Endothelial cell of umbilical vein (primary cell): Measurements from ENCODE around the gene TAAR8. TPM values are rescaled to one million over a fixed set of nuclear protein-coding genes. Genes with fewer than 3 reads are reported as not detected.

Experiments used
- BruUV-seq: library from RNA; stranded (reverse); fragments of 400-500 nt; replicated peaks from 2 replicates; lab custom pipeline; 2021; lab: Mats Ljungman, UMichigan
- CTCF ChIA-PET: fragments of 300-600, 350-600 bp; sonication (Branson Sonifier 250); formaldehyde crosslinking; loops from one replicate; lab custom pipeline; 2021; ENCODE audit warnings: antibody characterized with exemption, inconsistent platforms; lab: Charles Lee
- POLR2A ChIA-PET: fragments of 300-600, 350-600 bp; sonication (Branson Sonifier 250); formaldehyde crosslinking; loops from one replicate; lab custom pipeline; 2021; ENCODE audit warnings: antibody characterized with exemption, inconsistent platforms; lab: Charles Lee
- DNase-seq: peaks from one replicate; pipeline ENCODE4 v3.0.0-alpha.2; 2011; ENCODE audit warnings: low read depth, low spot score
- FAIRE-seq: peaks from 2 replicates; lab custom pipeline; 2011; peaks lifted over from hg19 to GRCh38; lab: Jason Lieb, UNC
- H2AFZ ChIP-seq: 2 replicates; pipeline ENCODE4 v1.6.0; 2012; ENCODE audit warnings: low read depth, low read length, control low read depth, inconsistent platforms
- H3K27ac ChIP-seq: 2 replicates; pipeline ENCODE4 v1.5.1; 2011; ENCODE audit warnings: low read depth, mild to moderate bottlenecking, control low read depth, low read length, moderate library complexity; ENCODE audit not compliant: insufficient read depth
- H3K27me3 ChIP-seq, 2 experiments: 2 replicates each; pipeline versions ENCODE4 v1.6.0 to v1.6.1; 2011; ENCODE audit warnings: low read length in 2 of 2, mixed read lengths in 1 of 2; ENCODE audit not compliant: control insufficient read depth in 2 of 2, insufficient read depth in 2 of 2
- H3K36me3 ChIP-seq, 2 experiments: 2 replicates in 1 of 2; 3 replicates in 1 of 2; pipeline ENCODE4 v1.5.1; 2011; ENCODE audit warnings: low read length in 2 of 2, mild to moderate bottlenecking in 1 of 2, moderate library complexity in 1 of 2; ENCODE audit not compliant: control insufficient read depth in 2 of 2, insufficient read depth in 2 of 2; ENCODE audit errors: extremely low read depth in 1 of 2
- H3K4me1 ChIP-seq: 3 replicates; pipeline ENCODE4 v1.5.1; 2011; ENCODE audit warnings: mild to moderate bottlenecking, low read length; ENCODE audit not compliant: control insufficient read depth, insufficient read depth; ENCODE audit errors: extremely low read depth
- H3K4me2 ChIP-seq: 2 replicates; pipeline ENCODE4 v1.6.1; 2011; ENCODE audit warnings: low read length, control low read depth, mixed read lengths; ENCODE audit not compliant: insufficient read depth
- H3K4me3 ChIP-seq, 3 experiments: fragments of 200-600 bp in 1 of 3; sonication (generic), shearing (Covaris generic) in 1 of 3; replicated peaks in 1 of 3; 2 replicates each; pipeline ENCODE4 v1.5.1; 2011 to 2016; ENCODE audit warnings: control low read depth in 3 of 3, low read length in 3 of 3, mild to moderate bottlenecking in 2 of 3, inconsistent platforms in 1 of 3, low read depth in 1 of 3, moderate library complexity in 1 of 3; ENCODE audit not compliant: insufficient read depth in 1 of 3
- H3K79me2 ChIP-seq: 2 replicates; pipeline ENCODE4 v1.6.0; 2012; ENCODE audit warnings: low read length, inconsistent platforms; ENCODE audit not compliant: control insufficient read depth, insufficient read depth
- H3K9ac ChIP-seq: replicated peaks from 2 replicates; pipeline ENCODE3; 2011; ENCODE audit warnings: low read length, control low read depth; ENCODE audit not compliant: insufficient read depth; ENCODE audit errors: extremely low read depth
- H3K9me1 ChIP-seq: replicated peaks from 3 replicates; pipeline ENCODE4 v1.6.0; 2011; ENCODE audit warnings: mild to moderate bottlenecking, low read length; ENCODE audit not compliant: control insufficient read depth, insufficient read depth; ENCODE audit errors: extremely low read depth
- H3K9me3 ChIP-seq: replicated peaks from 2 replicates; pipeline ENCODE4 v1.5.1; 2012; ENCODE audit warnings: low read length, inconsistent platforms; ENCODE audit not compliant: control insufficient read depth, insufficient read depth
- H4K20me1 ChIP-seq: replicated peaks from 2 replicates; pipeline ENCODE3; 2011; ENCODE audit warnings: mild to moderate bottlenecking, low read length; ENCODE audit not compliant: control insufficient read depth, insufficient read depth; ENCODE audit errors: extremely low read depth
- EZH2 ChIP-seq: IDR thresholded peaks from 2 replicates; pipeline ENCODE4 v1.6.1; 2012; ENCODE audit warnings: borderline replicate concordance, low read depth, mild to moderate bottlenecking, moderate library complexity, low read length, inconsistent platforms; ENCODE audit not compliant: severe bottlenecking
- FOS ChIP-seq: IDR thresholded peaks from 2 replicates; pipeline ENCODE4 v1.6.1; 2011; ENCODE audit warnings: mild to moderate bottlenecking, low read length, moderate library complexity, borderline replicate concordance; ENCODE audit not compliant: insufficient read depth
- GATA2 ChIP-seq: IDR thresholded peaks from 2 replicates; pipeline ENCODE4 v1.7.0; 2011; ENCODE audit warnings: low read depth, mild to moderate bottlenecking, moderate library complexity, mixed read lengths, low read length; ENCODE audit not compliant: insufficient read length, insufficient read depth
- JUN ChIP-seq: IDR thresholded peaks from 2 replicates; pipeline ENCODE4 v1.6.1; 2011; ENCODE audit warnings: borderline replicate concordance, low read depth; ENCODE audit not compliant: insufficient read length, insufficient read depth
- MYC ChIP-seq: IDR thresholded peaks from one replicate; pipeline ENCODE4 v1.6.1; 2011; ENCODE audit warnings: mild to moderate bottlenecking, low read depth, low read length
- POLR2A ChIP-seq: IDR thresholded peaks from 2 replicates; pipeline ENCODE4 v1.6.1; 2012; ENCODE audit warnings: low read depth, mild to moderate bottlenecking, control low read depth, low read length
- POLR2AphosphoS5 ChIP-seq: IDR thresholded peaks from 2 replicates; pipeline ENCODE4 v1.6.1; 2012; ENCODE audit warnings: low read depth, mild to moderate bottlenecking, control low read depth, low read length, moderate library complexity; ENCODE audit not compliant: insufficient read depth
- dilution Hi-C: fragments of 300-500 bp; cut with MboI; formaldehyde crosslinking; loops from one replicate; pipeline ENCODE4 v1.15.0; 2019; ENCODE audit warnings: low sequenced_read_pairs; ENCODE audit not compliant: extremely low pct_ligation_motif_present
- intact Hi-C: fragments of 100-400 bp; cut with micrococcal nuclease; formaldehyde crosslinking; loops from one replicate; pipeline ENCODE4 v1.10.0; 2022
- polyA plus RNA-seq, 4 experiments: library from polyadenylated mRNA; depleted of rRNA in 3 of 4; stranded (reverse) in 3 of 4; unstranded in 1 of 4; fragments of >200 nt; gene quantifications; 2 replicates each; pipeline versions ENCODE4 v1.2.1 to v1.2.3, GENCODE V29; 2011 to 2012; ENCODE audit warnings: missing spikeins in 1 of 4
- total RNA-seq: library from RNA; stranded (reverse); gene quantifications from 2 replicates; pipeline ENCODE4 v1.2.3, GENCODE V29; 2021
- TF ChIP-seq, protein P1 (sequence below): IDR thresholded peaks from 2 replicates; pipeline ENCODE4 v1.6.1; 2011; ENCODE audit not compliant: insufficient read depth, insufficient read length
- TF ChIP-seq, protein P2 (sequence below), 2 donors: IDR thresholded peaks; 1 replicate in 1 of 2; 2 replicates in 1 of 2; pipeline ENCODE4 v1.5.1; 2011; ENCODE audit warnings: low read length in 2 of 2, mild to moderate bottlenecking in 2 of 2, moderate library complexity in 2 of 2, control low read depth in 1 of 2, inconsistent platforms in 1 of 2, low read depth in 1 of 2; ENCODE audit not compliant: insufficient read depth in 1 of 2; ENCODE audit errors: extremely low read depth in 1 of 2

Gene TAAR8
- total and polyA plus RNA-seq, 2 donors (not counting 3 experiments of a cell fraction or from before 2014, with no cell fraction given), result not detected

GRCh38 chr6:132506461-132506860, 46.0 kb upstream of the TAAR8 start:
- peaks cover 5 to 7% of the 10 kb centered on the region in 2 experiments for H3K36me3 ChIP-seq
- peaks cover 79% of the 10 kb centered on the region for H3K79me2 ChIP-seq
- H3K27me3 ChIP-seq, result no peaks in the 10 kb centered on the region
- no peaks in the 10 kb centered on the region for H3K9me3 ChIP-seq
- no peak overlapping the region for H3K4me3 ChIP-seq
- no peak overlapping the region for H3K9ac ChIP-seq
- no peak overlapping the region for H3K27ac ChIP-seq
- intact Hi-C loops (no loop called here), dilution Hi-C loops (no loop called here)
- no peak overlapping the region for H2AFZ ChIP-seq
- peaks cover 37% of the 10 kb centered on the region for H3K4me1 ChIP-seq
- no peak for TF ChIP-seq MYC
- no peak for TF ChIP-seq GATA2
- DNase-seq, result no peak
- no TSS peak for BruUV-seq
- no peaks in the 10 kb centered on the region for H3K9me1 ChIP-seq
- CTCF ChIA-PET, result no interaction called here
- no peak for FAIRE-seq
- H4K20me1 ChIP-seq, result no peaks in the 10 kb centered on the region
- H3K4me2 ChIP-seq, result no peak overlapping the region
- POLR2A ChIA-PET, result no interaction called here

DNA sequence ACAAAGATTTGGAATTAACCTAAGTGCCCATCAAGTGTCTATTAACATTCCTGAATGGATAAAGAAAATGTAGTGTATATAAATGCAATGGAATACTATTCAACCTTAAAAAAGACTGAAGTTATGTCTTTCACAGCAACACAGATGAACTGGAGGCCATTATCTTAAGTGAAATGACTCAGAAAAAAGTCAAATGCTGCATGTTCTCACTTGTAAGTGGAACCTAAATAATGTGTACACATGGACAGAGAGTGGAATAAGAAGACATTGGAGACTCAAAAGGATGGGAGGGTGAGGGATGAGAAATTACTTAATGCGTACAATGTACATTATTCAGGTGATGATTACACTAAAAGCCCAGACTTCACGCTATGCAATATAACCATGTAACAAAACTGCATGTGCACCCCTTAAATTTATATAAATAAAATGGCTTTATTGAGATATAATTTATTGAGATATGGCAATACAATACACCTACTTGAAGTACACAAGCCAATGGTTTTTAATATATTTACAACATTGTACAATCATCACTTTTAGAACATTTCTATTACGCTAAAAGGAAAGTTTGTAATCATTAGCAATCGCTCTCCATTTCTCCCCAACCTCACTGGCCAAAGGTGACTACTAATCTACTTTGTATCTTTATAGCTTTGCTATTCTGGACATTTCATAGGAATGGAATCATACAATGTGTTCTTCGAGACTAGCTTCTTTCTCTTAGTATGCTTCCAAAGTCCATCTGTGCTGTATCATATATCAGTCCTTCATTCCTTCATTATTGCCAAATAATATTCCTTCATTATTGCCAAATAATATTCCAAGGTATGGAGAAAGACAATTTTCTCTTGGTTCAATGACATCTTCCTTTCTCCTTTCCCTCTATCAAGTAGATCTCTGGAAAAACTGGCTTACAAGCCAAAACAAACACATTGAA, 45.3 kb upstream of the TAAR8 start:
- peaks cover 0 to 3% of the 10 kb centered on the region in 2 experiments for H3K36me3 ChIP-seq
- intact Hi-C loops, result no loop called here
- TF ChIP-seq POLR2A (no peak), POLR2AphosphoS5 (no peak), GATA2 (no peak), MYC (no peak), FOS (no peak), JUN (no peak), EZH2 (no peak)
- TF ChIP-seq, protein P1, sequence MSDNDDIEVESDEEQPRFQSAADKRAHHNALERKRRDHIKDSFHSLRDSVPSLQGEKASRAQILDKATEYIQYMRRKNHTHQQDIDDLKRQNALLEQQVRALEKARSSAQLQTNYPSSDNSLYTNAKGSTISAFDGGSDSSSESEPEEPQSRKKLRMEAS, result no peak
- TF ChIP-seq, protein P2, sequence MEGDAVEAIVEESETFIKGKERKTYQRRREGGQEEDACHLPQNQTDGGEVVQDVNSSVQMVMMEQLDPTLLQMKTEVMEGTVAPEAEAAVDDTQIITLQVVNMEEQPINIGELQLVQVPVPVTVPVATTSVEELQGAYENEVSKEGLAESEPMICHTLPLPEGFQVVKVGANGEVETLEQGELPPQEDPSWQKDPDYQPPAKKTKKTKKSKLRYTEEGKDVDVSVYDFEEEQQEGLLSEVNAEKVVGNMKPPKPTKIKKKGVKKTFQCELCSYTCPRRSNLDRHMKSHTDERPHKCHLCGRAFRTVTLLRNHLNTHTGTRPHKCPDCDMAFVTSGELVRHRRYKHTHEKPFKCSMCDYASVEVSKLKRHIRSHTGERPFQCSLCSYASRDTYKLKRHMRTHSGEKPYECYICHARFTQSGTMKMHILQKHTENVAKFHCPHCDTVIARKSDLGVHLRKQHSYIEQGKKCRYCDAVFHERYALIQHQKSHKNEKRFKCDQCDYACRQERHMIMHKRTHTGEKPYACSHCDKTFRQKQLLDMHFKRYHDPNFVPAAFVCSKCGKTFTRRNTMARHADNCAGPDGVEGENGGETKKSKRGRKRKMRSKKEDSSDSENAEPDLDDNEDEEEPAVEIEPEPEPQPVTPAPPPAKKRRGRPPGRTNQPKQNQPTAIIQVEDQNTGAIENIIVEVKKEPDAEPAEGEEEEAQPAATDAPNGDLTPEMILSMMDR (IDR thresholded peaks at IDR 0.05; ENCODE audit: extremely low read depth in 1 of 2, insufficient read depth in 1 of 2, low read depth in 1 of 2, low read length in 2 of 2), result no peak
- FAIRE-seq (no peak), DNase-seq (no peak)
- no peak overlapping the region for H2AFZ ChIP-seq
- no peak overlapping the region for H3K4me3 ChIP-seq
- no TSS peak for BruUV-seq
- H3K9me3 ChIP-seq, result no peaks in the 10 kb centered on the region
- H4K20me1 ChIP-seq, result no peaks in the 10 kb centered on the region
- H3K9ac ChIP-seq, result no peak overlapping the region
- no peak overlapping the region for H3K4me2 ChIP-seq
- dilution Hi-C loops, result no loop called here
- H3K27ac ChIP-seq, result no peak overlapping the region
- H3K9me1 ChIP-seq, result no peaks in the 10 kb centered on the region
- POLR2A ChIA-PET, result no interaction called here
- CTCF ChIA-PET, result interaction anchor here (1.5 kb wide), 1 partner anchor 23 kb away, joined by 5 read pairs; no protein-coding TSS in a partner anchor
- H3K79me2 ChIP-seq, result peaks cover 84% of the 10 kb centered on the region
- no peaks in the 10 kb centered on the region for H3K27me3 ChIP-seq
- H3K4me1 ChIP-seq, result peaks cover 42% of the 10 kb centered on the region
